ENCODE data around the gene IDH3G.
"Not testable (repeated sequence)": the region's sequence is repeated elsewhere in the genome, so short reads cannot be mapped to it uniquely, and the experiment has no call there.

Gene IDH3G

GRCh38 chrX:153794018-153794896, at the start of gene IDH3G, which contains the start of gene SSR4:
Gene IDH3G (minus strand): TSS chrX:153794375. CDS start chrX:153794326, 49 bp downstream.
Gene SSR4 (plus strand): TSS chrX:153794668. CDS start chrX:153794688, 20 bp downstream.
- peak; percentile 99 for DNase-seq (ENCODE audit: low read depth, low spot score)

- no peak for DNase-seq (ENCODE audit: low read depth, low spot score)
These were observed 42.7 kb upstream of the IDH3G start for GRCh38 chrX:153836921-153837320.

- peak; percentile 61 for DNase-seq (ENCODE audit: low read depth, low spot score)
These were observed 38.6 kb upstream of the IDH3G start for GRCh38 chrX:153832728-153833127.

GRCh38 chrX:153831429-153832150, 37.4 kb upstream of the IDH3G start:
- no peak for DNase-seq (ENCODE audit: low read depth, low spot score)

- no peak for DNase-seq (ENCODE audit: low read depth, low spot score)
These were observed 36.7 kb upstream of the IDH3G start for GRCh38 chrX:153830640-153831428.

- no peak for DNase-seq (ENCODE audit: low read depth, low spot score)
These were observed 35.8 kb upstream of the IDH3G start, which contains the start of gene PDZD4 for GRCh38 chrX:153829799-153830639. Gene PDZD4 (minus strand): TSS chrX:153830544. CDS start chrX:153830298, 246 bp downstream.

- DNase-seq (ENCODE audit: low read depth, low spot score), result no peak
These were observed 35.3 kb upstream of the IDH3G start for GRCh38 chrX:153829549-153829798.

- DNase-seq (ENCODE audit: low read depth, low spot score), result peak; percentile 83
These were observed 34.8 kb upstream of the IDH3G start for GRCh38 chrX:153828723-153829548.

- DNase-seq (ENCODE audit: low read depth, low spot score), result peak; percentile 59
These were observed 34.1 kb upstream of the IDH3G start for GRCh38 chrX:153828308-153828707.

- DNase-seq (ENCODE audit: low read depth, low spot score), result no peak
These were observed 33.7 kb upstream of the IDH3G start for GRCh38 chrX:153827903-153828302.

- DNase-seq (ENCODE audit: low read depth, low spot score), result no peak
These were observed 32.8 kb upstream of the IDH3G start for GRCh38 chrX:153827016-153827415.

- DNase-seq (ENCODE audit: low read depth, low spot score), result no peak
These were observed 30.9 kb upstream of the IDH3G start for GRCh38 chrX:153825042-153825441.

GRCh38 chrX:153824348-153824747, 30.2 kb upstream of the IDH3G start:
- no peak for DNase-seq (ENCODE audit: low read depth, low spot score)

GRCh38 chrX:153821066-153821465, 26.9 kb upstream of the IDH3G start:
- no peak for DNase-seq (ENCODE audit: low read depth, low spot score)

- DNase-seq (ENCODE audit: low read depth, low spot score), result no peak
These were observed 26.4 kb upstream of the IDH3G start for GRCh38 chrX:153820601-153821000.

- peak; percentile 69 for DNase-seq (ENCODE audit: low read depth, low spot score)
These were observed 25.3 kb upstream of the IDH3G start for GRCh38 chrX:153819384-153820040.

GRCh38 chrX:153818571-153819383, 24.6 kb upstream of the IDH3G start:
- peak; percentile 78 for DNase-seq (ENCODE audit: low read depth, low spot score)

- not testable (repeated sequence) for DNase-seq (ENCODE audit: low read depth, low spot score)
These were observed 23.9 kb upstream of the IDH3G start for GRCh38 chrX:153818064-153818463.

Measured in ELF-1 (cell line).